HG02973 (cell line): Measurements from ENCODE around the gene RFPL4A.
"Not testable (repeated sequence)": the region's sequence is repeated elsewhere in the genome, so short reads cannot be mapped to it uniquely, and the experiment has no call there.

ENCODE experiments used
- ATAC-seq: cut with Tn5 transposase; IDR thresholded peaks from one replicate; pipeline ENCODE4 v1.9.1; 2021; ENCODE audit warnings: moderate library complexity; ENCODE audit not compliant: unreplicated experiment

RFPL4A gene

GRCh38 chr19:55758797-55759196 is at the start of gene RFPL4A:
RFPL4A (plus strand) TSS chr19:55759097; CDS start chr19:55761801, 2,704 bp downstream.
- not testable (repeated sequence) for ATAC-seq

- no peak for ATAC-seq
Measured at GRCh38 chr19:55711719-55712118, 47.2 kb upstream of the RFPL4A start.

- ATAC-seq: no peak
Measured at GRCh38 chr19:55712804-55713631, 45.9 kb upstream of the RFPL4A start.

GRCh38 chr19:55716531-55716930 is 42.4 kb upstream of the RFPL4A start:
- ATAC-seq: no peak

GRCh38 chr19:55717251-55717650 is 41.6 kb upstream of the RFPL4A start:
- no peak for ATAC-seq

- ATAC-seq: not testable (repeated sequence)
Measured at GRCh38 chr19:55717879-55718711, 40.8 kb upstream of the RFPL4A start.

GRCh38 chr19:55720214-55720746 is 38.6 kb upstream of the RFPL4A start:
- ATAC-seq: no peak

- ATAC-seq: no peak
Measured at GRCh38 chr19:55720801-55721200, 38.1 kb upstream of the RFPL4A start.

- ATAC-seq: no peak
Measured at GRCh38 chr19:55723491-55723890, 35.4 kb upstream of the RFPL4A start.

- not testable (repeated sequence) for ATAC-seq
Measured at GRCh38 chr19:55730378-55730777, 28.5 kb upstream of the RFPL4A start.

- ATAC-seq: no peak
Measured at GRCh38 chr19:55738302-55738701, 20.6 kb upstream of the RFPL4A start, which contains the start of gene NLRP9. NLRP9 (minus strand) TSS chr19:55738402; CDS start chr19:55738374, 28 bp downstream.

- ATAC-seq: no peak
Measured at GRCh38 chr19:55750715-55751114, 8.2 kb upstream of the RFPL4A start.

GRCh38 chr19:55753401-55753800 is 5.5 kb upstream of the RFPL4A start:
- no peak for ATAC-seq

- not testable (repeated sequence) for ATAC-seq
Measured at GRCh38 chr19:55756808-55757207, 2.1 kb upstream of the RFPL4A start.

- ATAC-seq: no peak
Measured at GRCh38 chr19:55766466-55766865, 7.6 kb downstream of the RFPL4A start.

- ATAC-seq: not testable (repeated sequence)
Measured at GRCh38 chr19:55768818-55769217, 9.9 kb downstream of the RFPL4A start, which contains the start of gene RFPL4AL1. RFPL4AL1 (plus strand) TSS chr19:55769118; CDS start chr19:55771805, 2,687 bp downstream.

- ATAC-seq: not testable (repeated sequence)
Measured at GRCh38 chr19:55769632-55770031, 10.7 kb downstream of the RFPL4A start.

GRCh38 chr19:55777528-55777927 is 18.6 kb downstream of the RFPL4A start:
- no peak for ATAC-seq

- no peak for ATAC-seq
Measured at GRCh38 chr19:55778331-55778730, 19.4 kb downstream of the RFPL4A start.

GRCh38 chr19:55781112-55781511 is 22.2 kb downstream of the RFPL4A start:
- no peak for ATAC-seq

GRCh38 chr19:55795021-55795420 is 36.1 kb downstream of the RFPL4A start:
- no peak for ATAC-seq
